Measurements from ENCODE around the gene FTHL17.

- no peak for TF ChIP-seq CTCF (IDR thresholded peaks at IDR 0.05; ENCODE audit: poor library complexity, severe bottlenecking)
- no peak for TF ChIP-seq POLR2AphosphoS5 (IDR thresholded peaks at IDR 0.05)
- TF ChIP-seq MXI1 (conservative IDR thresholded peaks at IDR 0.05; ENCODE audit: poor library complexity, severe bottlenecking), result no peak
These were observed 10.8 kb downstream of the FTHL17 start for GRCh38 chrX:31061091-31061490.

Measured in neural cell (in vitro differentiated cells).